Left lung (tissue), 10 donors: ENCODE data around the gene MED9. TPM values are rescaled to one million over a fixed set of nuclear protein-coding genes. Genes with fewer than 3 reads are reported as not detected.
"Not testable (repeated sequence)": the region's sequence is repeated elsewhere in the genome, so short reads cannot be mapped to it uniquely, and the experiment has no call there.

Source experiments
- ATAC-seq: fragments of 200-7000 bp; cut with Tn5 transposase; one replicate; pipeline ENCODE4 v1.9.1; 2020; ENCODE audit warnings: moderate library complexity
- DNase-seq, 4 donors: peaks; one replicate each; pipeline ENCODE4 v3.0.0-alpha.2; 2013 to 2020
- H3K27ac ChIP-seq, 2 donors: fragments of 200-600 bp; sonication (generic) in 1 of 2; one replicate each; pipeline versions ENCODE4 v1.5.0 to v1.8.0; 2020 to 2021
- H3K27me3 ChIP-seq, 2 donors: fragments of 200-600 bp; sonication (generic) in 1 of 2; one replicate each; pipeline versions ENCODE4 v1.5.0 to v1.8.0; 2020 to 2021
- H3K36me3 ChIP-seq, 2 donors: fragments of 200-600 bp; sonication (generic) in 1 of 2; one replicate each; pipeline versions ENCODE4 v1.5.0 to v1.8.0; 2020 to 2021
- H3K4me1 ChIP-seq, 2 donors: fragments of 200-600 bp; one replicate each; pipeline ENCODE4 v1.8.0; 2021
- H3K4me3 ChIP-seq, 2 donors: fragments of 200-600 bp; sonication (generic) in 1 of 2; one replicate each; pipeline versions ENCODE4 v1.5.0 to v1.8.0; 2020 to 2021; ENCODE audit warnings: mild to moderate bottlenecking in 1 of 2
- H3K9me3 ChIP-seq, 2 donors: fragments of 200-600 bp; sonication (generic) in 1 of 2; one replicate each; pipeline versions ENCODE4 v1.5.0 to v1.8.0; 2020 to 2021
- CTCF ChIP-seq, 2 donors: fragments of 200-600 bp; sonication (generic) in 1 of 2; IDR thresholded peaks; one replicate each; pipeline versions ENCODE4 v1.5.0 to v1.8.0; 2021; ENCODE audit warnings: antibody characterized with exemption in 2 of 2
- intact Hi-C, 2 donors: fragments of 100-400 bp; cut with DNase I; formaldehyde crosslinking; loops; one replicate each; pipeline versions ENCODE4 v1.11.2 to v1.14.2; 2022
- polyA plus RNA-seq, 6 donors: library from polyadenylated mRNA; unstranded; fragments of 120-200 nt; gene quantifications; one replicate each; pipeline ENCODE4 v1.2.1, GENCODE V29; 2013; ENCODE audit not compliant: insufficient read length in 6 of 6
- total RNA-seq, 2 donors: library from RNA; stranded (reverse); fragmentation: NEBNext Ultra II Directional; extraction: Animal tissue kit (Norgen Biotek cat#: 25700); gene quantifications; one replicate each; pipeline ENCODE4 v1.2.1, GENCODE V29; 2021
- donor health status: DM: no; HTN: yes; CAD: no.
- donor health status: DM: no; HTN: no; CAD: no.

MED9 gene
- total and polyA plus RNA-seq, 8 donors, result 11.5 to 17.1 (median 16.2) TPM

DNA sequence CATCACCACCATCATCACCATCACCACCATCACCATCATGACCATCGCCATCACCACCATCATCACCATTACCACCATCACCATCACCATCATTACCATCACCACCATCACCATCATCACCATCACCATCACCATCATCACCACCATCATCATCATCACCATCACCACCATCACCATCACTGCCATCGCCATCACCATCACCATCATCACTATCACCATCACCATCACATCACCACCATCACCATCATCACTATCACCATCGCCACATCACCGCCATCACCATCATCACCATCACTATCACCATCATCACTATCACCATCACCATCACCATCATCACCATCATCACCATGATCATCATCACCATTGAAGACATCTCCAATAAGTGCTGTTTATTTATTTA lies 16.8 kb upstream of the MED9 start:
- H3K27me3 ChIP-seq, result peaks cover 0 to 5% of the 10 kb centered on the region in 2 donors
- H3K4me1 ChIP-seq, result no peaks in the 10 kb centered on the region
- DNase-seq (no peak), ATAC-seq (no peak)
- TF ChIP-seq CTCF (IDR thresholded peaks at IDR 0.05), result no peak
- no peaks in the 10 kb centered on the region for H3K36me3 ChIP-seq
- no peak overlapping the region for H3K27ac ChIP-seq
- H3K4me3 ChIP-seq, result no peak overlapping the region
- H3K9me3 ChIP-seq, result no peaks in the 10 kb centered on the region
- intact Hi-C loops, result no loop called here

GRCh38 chr17:17462048-17462824 lies 14.6 kb upstream of the MED9 start:
- Histone ChIP-seq H3K4me3 (no peak overlapping the region), H3K27ac (no peak overlapping the region), H3K4me1 (no peaks in the 10 kb centered on the region), H3K9me3 (no peaks in the 10 kb centered on the region), H3K27me3 (peaks cover 0 to 10% of the 10 kb centered on the region in 2 donors), H3K36me3 (no peaks in the 10 kb centered on the region)
- TF ChIP-seq CTCF (IDR thresholded peaks at IDR 0.05), result no peak
- DNase-seq (no peak), ATAC-seq (no peak)
- intact Hi-C loops, result no loop called here

DNA sequence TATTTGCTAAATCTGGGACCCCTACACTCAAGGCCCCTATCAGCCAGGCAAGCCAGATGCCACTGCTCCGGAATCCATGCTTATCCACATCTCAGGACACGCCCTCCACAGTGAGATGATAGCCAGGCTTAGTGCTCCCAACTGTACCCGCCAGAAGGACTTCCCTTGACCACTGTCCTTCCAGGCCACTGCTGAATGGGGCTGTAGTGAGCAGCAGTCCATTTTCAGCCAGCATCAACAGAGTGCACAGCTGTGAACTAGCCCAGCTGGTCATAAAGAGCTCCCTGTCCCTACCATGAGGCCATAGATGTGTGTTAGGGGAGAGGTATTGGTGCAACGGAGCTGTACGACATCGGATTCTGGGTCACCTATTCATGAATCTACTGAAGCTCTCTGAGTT lies 13.0 kb upstream of the MED9 start:
- no peak overlapping the region for H3K4me3 ChIP-seq
- ATAC-seq, result no peak
- intact Hi-C loops, result no loop called here

DNA sequence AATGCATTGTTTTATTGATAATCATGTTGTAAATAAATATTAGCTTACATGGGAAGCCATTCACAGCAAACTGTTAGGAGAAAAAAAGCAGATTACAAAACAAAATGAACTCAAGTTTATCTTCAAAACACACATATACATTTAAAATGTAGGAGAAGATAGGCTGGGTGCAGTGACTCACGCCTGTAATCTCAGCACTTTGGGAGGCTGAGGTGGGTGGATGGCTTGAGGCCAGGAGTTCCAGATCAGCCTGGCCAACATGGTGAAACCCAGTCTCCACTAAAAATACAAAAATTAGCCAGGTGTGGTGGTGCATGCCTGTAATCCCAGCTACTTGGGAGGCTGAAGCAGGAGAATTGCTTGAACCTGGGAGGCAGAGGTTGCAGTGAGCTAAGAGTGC lies 10.9 kb upstream of the MED9 start:
- intact Hi-C loops, H3K4me3 ChIP-seq, H3K27ac ChIP-seq, H3K4me1 ChIP-seq, H3K9me3 ChIP-seq, DNase-seq, H3K36me3 ChIP-seq, ATAC-seq: not testable (repeated sequence)
- peaks cover 0 to 15% of the 10 kb centered on the region in 2 donors for H3K27me3 ChIP-seq

More for the DNA sequence above, 13.0 kb upstream of the MED9 start:
- no peaks in the 10 kb centered on the region for H3K4me1 ChIP-seq
- DNase-seq, result no peak
- H3K9me3 ChIP-seq, result no peaks in the 10 kb centered on the region
- no peak for TF ChIP-seq CTCF (IDR thresholded peaks at IDR 0.05)
- H3K27ac ChIP-seq, result no peak overlapping the region
- H3K36me3 ChIP-seq, result no peaks in the 10 kb centered on the region
- peaks cover 0 to 10% of the 10 kb centered on the region in 2 donors for H3K27me3 ChIP-seq

DNA sequence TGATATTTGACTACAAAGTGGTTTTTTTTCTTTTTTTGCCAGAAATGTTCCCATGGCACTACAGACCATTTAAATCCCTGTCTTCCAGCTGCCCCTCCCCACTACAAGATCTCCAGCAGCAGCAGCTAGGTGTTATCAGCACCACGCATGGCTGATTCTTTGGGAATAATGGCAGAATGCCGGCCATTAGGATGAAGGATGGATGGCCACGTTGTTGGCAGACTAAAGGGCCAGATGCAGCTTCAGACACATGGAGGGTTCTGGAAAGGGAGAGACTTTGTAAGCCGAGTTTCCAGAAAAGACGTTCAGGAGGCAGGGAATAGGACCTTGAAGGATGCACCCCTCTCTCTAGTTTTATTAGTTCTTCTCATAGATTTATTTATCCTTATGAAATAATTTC lies 10.3 kb upstream of the MED9 start:
- no peaks in the 10 kb centered on the region for H3K36me3 ChIP-seq
- intact Hi-C loops, result no loop called here

More for the DNA sequence above, 10.3 kb upstream of the MED9 start:
- Histone ChIP-seq H3K27ac (no peak overlapping the region), H3K27me3 (peaks cover 0 to 16% of the 10 kb centered on the region in 2 donors), H3K4me3 (no peak overlapping the region), H3K9me3 (no peaks in the 10 kb centered on the region), H3K4me1 (no peaks in the 10 kb centered on the region)
- ATAC-seq (no peak), DNase-seq (no peak)
- TF ChIP-seq CTCF (IDR thresholded peaks at IDR 0.05), result no peak
